HG03060 (cell line): Measurements from ENCODE around the gene RNASE11.
"Not testable (repeated sequence)": the region's sequence is repeated elsewhere in the genome, so short reads cannot be mapped to it uniquely, and the experiment has no call there.

Experiments used
- ATAC-seq: cut with Tn5 transposase; IDR thresholded peaks from one replicate; pipeline ENCODE4 v1.9.1; 2021; ENCODE audit warnings: low read depth, moderate number of reproducible peaks; ENCODE audit not compliant: unreplicated experiment

Gene RNASE11

DNA sequence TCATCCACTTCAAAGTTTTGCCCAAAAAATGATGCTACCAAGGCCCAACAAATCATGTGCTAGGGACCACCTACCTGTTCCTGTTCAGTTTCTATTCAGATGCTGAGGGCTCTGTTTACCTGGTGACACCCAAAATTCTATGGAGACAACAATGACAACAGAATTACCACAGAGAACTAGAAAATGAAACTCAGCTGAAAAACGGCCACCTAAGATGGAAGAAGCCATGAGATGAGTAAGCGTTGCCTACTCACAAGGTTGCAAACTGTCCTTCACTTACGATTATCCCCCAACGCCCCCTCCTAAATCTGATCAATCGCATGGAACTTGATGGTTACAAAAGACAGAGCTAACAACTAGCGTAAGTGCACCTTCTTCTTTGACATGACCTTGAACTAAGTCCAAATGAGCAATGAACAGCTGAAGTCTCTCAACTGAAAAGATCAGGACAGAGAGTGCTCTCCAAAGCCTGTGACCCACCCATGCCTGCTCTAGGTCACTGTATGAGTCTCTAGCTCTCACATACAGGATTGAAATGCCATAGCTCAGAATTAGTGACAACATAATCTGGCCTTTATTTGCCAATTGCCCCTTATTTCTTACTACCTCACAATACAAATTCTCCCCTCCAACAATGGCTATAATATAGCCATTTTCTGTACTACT, at the start of gene RNASE11:
Gene RNASE11, minus strand, starts transcription at position 513 of the 666 bp plus-strand sequence.
- ATAC-seq = no peak

DNA sequence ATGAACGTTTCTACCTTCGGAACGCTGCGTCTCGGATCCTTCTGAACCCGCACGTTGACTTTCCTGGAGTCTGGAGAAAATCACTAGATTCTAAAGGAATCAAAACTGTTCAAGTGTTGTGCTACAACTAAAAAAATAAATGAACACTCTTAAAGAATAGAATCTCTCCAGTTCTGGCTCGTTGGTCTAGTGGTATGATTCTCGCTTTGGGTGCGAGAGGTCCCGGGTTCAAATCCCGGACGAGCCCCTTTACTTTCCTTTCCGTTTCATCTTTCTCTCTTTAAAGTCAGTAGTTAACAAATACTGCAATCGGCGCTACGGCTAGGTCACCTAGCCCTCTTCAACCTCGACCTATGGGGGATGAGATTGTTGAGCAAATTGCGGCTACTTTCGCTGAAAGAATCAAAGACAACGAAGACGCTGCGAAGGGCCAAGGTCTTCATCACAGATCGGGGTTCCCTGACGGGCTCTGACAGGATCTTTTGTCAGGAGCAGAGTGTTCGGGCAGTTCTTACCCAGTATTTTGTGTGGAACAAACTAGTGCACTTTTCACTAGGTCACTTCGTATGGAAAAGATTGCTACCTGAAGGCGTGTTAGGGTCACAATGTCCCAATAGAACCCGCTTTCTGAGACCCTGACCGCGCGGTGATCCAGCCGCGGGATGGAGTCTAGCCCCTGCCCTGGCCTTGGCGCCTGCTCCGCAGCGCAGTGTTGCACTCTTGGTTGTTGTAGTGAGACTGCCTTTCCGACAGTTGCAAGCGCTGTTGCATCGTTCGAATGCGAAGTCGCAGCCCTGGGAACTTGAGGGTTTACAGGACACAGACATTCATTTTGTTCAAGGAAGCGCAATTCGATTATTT, 45.3 kb upstream of the RNASE11 start:
- peak; percentile 56 for ATAC-seq

DNA sequence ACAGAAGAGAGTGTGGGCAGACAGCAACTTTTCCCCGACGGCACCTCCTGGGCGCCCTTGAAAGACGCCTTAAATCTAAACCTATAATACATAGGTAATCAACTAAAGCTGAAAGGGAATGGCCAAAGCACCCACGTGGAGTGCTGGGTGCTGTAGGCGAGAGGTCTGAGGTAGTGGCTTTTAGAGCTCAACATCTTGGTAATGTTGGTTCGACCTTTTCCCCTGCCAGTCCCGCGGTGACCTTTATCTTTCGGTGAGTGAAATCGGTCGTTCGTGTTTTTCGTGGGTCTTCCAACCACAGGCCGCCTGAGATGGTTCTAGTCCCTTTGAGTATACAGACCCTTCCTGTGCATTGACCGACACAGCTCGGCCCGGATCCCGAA, 44.6 kb upstream of the RNASE11 start:
- no peak for ATAC-seq

DNA sequence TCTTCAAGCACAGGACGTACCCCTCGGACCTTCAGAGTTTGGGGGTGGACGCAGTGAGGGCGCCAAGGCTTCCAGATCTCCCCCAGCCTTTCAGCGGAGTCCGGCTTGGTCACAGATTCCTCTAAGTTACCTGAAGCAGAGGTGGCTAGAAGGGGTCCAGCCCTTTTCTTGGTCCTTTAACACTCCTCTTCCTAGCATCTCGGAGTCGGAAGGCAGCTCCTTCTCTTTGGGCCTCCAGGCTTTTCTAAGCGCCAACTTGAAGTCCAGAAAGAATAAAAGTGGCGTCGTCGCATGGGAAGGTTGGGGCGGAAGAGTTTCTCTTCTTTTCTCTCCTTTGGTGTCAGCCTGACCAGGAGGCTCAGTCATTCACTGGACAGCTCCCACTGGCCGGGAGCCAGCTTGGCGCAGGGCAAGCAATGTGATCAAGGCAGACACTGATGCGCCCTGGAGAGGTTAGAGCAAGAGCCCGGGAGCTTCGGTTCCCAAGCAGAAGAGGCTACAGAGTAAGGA, 44.1 kb upstream of the RNASE11 start:
- ATAC-seq = no peak

DNA sequence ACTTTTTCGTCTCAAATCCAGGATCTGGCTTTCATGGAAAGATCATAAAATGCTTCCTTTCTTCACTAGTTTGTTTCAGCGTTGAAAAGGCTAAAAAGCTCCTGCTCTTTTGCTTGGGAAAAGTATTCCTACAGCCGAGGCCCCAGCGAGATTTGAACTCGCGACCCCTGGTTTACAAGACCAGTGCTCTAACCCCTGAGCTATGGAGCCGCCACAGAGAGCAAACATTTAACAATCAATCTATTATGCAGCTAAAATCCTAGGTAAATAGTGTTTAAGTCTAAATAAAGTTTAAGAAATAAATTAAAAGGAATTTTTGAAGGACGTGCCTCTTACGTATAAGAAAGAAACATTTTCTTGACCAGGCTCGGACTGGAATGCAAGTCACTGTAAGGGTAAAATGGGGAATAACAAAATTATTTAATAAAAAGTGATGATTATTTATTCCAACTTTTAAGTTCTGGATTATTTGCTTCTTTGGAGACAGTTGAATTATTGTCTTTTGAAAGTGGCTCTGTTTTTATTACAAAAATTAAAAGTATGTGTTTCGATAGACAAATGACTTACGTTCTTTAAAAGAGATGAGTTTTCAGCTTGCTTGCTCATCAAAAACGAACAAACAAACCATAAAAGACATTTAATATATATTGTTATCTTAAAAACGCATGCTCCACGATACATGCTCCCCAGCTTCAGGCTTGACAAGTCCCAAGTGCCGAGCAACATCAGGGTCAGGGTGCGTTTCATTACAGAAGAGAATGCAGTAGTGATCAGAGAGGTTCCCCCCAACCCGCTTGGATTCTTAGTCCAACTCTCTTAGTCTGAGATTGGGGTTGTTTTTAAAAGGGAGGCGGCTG, 43.5 kb upstream of the RNASE11 start:
- no peak for ATAC-seq

DNA sequence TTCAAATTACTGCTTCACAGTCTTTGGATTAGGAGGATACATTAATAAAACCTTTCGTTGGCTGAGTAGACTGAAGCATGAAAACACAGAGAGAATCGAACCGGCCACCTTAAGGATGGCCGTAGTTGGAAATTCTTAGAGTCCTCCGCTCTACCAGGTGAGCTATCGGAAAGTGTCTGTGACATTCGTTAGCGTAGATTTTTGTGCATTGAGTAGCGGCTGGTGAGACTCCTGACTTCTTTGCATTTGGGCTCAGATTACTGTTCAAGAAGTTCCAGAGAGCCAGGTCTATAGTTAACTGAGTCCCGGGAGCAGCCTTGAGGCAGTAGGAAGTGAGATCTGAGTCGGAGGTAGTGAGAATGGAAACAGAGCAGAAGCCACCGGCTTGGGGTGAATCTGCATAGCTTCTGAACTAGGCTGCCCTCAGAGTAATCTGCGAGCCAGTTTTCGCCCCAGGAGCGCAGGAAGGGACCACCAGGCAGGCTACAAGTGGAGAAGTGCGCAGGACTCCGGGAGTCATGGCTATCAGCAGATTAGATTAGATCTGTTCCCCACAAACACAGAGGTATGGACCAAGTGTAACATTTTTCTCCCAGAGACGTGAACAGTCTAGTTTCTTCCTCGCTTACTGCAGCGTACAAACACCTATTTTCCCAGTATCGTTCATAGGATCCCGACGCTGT, 42.7 kb upstream of the RNASE11 start:
- no peak for ATAC-seq

DNA sequence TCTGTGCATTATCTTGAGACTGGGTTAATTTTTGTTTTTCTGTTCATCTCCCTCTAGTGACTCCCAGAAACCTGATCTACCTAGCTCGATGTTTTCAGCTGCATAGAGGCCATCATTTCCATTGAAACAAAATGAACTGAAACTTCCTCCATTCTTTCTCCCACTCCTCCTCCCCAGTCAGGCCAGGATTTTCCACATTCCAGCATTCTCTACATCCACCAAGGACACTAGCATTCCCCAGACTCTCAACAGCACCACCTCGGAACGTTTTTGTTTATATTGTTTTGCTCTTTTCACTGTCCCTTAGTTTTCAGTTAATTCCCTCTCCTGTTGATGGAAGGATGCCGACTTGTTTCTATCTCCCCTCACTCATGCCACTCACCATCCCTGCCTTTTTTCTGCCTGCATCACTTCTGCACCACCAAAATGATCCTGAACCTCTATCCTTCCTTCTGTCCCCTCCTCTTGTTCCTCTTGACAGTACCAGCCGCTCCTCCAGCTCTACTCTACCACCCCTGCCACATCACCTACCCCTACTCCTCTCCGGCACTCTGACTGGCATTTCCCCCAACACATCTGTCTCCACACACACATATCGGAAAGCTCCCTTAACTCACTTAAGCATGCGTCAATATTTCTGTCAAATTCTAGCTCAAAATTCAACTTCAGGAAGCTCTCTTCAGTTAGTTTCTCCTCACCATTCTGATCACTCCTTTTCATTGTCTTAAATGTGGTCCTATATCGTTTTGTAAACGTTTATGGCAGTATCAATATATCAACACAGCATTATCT, 40.5 kb upstream of the RNASE11 start:
- ATAC-seq = no peak

DNA sequence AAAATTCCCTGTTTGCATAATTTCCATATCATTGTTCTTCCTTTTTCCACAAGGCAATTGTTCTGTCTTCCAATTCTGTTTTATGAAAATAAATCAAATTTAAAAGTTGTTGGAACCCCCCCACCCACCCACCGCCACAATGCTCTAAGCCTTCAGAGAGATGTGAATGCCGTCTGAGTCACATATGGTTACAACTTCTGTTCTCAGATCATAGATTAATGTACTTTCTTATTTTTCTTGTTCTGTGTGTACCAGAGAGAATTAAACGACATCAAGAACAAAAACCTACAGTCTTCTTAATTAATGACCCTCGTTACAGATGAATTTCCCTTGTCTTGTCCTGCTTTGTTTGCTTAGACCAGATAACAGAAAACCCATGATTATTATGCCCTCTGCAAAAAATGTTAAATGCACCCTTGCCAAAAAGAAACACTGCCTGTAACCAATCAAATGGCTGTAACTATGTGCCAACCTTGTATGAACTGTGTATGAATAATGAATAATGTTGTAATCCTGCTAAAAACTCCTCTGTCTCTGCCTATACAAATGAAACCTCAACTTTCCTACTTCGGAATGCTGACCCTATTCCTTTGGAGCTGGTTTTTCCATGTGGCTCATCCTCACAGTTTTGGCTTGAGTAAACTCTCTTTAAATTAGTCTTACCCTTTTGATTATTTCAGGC, 39.7 kb upstream of the RNASE11 start:
- ATAC-seq = no peak

DNA sequence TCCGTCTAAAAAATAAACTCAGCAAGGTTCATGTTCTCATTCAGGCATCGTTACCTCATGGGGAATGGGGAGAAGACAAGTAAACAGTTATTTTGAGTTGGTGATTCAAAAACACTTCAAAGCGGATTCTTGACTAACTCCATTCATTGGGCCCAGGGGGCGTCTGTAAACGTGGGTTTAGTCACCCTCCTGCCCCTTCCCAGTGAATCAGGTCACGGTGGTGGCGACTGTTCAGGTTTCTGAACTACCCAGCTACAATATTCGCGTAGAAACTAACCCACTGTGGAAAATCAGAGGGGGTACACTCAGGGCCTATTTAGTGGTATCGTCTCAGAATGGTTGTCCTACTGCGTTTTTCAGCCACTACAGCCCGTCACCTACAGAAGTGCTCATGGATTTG, 38.5 kb upstream of the RNASE11 start:
- ATAC-seq = no peak

DNA sequence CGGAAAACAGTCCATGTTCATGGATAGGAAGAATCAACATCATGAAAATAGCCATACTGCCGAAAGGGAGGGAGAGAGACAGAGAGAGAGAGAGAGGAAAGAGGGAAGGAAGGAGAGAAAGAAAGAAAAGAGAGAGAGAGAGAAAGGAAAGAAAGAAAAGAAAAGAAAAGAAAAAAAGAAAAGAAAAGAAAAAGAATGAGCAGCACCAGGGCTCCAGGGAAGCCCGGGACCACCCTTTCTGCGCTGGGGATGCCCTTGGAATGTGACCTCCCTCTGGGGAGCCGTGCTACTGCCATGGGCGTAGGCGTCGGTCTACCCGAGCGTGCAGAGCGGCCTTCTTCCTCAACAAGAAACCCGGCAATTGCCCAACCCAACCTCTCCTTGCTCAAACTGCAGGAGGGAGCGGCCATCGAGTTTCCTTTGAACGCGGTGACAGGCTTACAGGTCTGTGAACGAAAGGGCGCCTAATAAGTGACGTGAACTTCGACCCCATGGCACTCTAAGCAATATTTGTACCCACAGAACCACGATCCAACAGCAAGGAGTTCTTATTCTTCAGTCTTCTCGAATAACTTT, 36.8 kb upstream of the RNASE11 start:
- ATAC-seq = no peak

DNA sequence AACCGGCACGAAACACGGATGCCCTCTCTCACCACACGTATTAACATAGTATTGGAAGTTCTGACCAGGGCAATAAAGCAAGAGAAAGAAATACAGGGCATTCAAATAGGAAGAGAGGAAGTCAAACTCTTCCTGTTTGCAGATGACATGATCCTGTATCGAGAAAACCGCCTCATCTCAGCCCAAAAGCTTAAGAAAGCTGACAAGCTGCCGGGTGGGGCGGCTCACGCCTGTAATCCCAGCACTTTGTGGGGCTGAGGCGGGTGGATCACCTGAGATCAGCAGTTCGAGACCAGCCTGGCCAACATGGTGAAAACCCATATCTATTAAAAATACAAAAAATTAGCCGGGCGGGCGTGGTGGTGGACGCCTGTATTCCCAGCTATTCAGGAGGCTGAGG, 36.0 kb upstream of the RNASE11 start:
- no peak for ATAC-seq

DNA sequence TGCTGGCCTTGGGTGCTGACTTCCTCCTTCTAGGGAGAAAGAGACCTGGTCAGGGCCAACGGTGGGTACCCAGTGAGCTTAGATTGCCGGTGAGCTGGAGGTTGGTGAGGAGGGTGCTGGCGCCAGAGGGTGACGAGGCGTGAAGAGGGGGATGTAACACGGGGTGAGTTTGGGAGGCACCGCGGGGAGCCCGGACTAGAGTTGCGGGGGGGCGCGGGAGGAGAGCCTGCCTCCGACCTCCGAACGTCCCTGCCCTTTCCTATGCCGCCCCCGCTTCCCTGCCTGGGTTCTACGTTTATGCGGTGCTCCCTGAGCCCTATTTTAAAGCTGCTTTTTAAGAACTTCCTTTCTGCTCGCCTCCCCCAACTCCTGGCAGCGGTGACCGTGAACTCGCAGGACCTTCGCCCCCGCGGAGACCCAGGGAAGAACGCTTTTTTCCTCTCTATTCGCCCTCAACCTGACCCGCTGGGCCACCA, 35.1 kb upstream of the RNASE11 start:
- ATAC-seq = no peak

DNA sequence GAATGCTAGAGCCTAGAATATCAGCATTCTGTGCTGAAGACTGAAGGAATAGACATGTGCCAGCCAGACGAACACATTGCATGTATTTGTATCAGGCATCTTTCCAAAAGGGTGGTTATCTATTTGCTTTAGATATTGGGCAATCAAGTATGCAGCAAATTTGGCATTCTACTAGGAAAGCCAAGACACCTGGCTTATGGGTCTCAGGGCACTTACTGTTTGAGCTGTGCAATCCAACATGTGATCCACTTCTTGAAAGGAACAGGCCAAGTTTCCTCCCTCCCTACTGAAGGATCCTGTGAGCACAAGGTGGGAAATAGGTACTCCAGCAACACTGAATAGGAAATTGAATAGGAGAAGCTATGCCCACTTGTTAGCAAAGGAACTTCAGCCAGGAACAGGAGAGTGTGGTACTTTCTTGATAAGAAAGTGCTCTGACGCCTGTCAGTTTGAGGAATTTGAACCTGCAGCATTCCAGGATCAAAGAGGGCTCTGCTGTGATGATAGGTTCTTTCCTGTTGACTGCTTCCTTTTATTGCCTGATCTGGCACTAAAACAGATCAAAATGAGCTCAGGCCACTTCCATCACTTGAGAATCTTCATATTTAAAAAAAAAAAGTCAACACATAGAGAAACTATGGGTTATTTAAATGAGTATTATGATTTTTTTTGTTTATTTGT, 33.1 kb upstream of the RNASE11 start:
- no peak for ATAC-seq

DNA sequence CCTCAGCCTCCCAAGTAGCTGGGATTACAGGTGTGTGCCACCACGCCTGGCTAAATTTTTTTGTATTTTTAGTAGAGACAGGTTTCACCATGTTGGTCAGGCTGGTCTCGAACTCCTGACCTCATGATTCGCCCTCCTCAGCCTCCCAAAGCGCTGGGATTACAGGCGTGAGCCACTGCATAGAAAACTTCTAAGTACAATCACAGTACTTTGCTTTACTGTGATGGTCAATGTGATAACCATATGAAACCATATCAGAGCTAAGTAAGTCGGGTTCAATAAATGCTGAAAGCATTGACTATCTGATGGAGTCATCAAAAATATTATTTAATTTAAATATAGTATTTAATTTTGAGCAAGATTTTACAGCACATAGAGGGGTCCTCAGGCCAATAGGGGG, 31.9 kb upstream of the RNASE11 start:
- not testable (repeated sequence) for ATAC-seq

DNA sequence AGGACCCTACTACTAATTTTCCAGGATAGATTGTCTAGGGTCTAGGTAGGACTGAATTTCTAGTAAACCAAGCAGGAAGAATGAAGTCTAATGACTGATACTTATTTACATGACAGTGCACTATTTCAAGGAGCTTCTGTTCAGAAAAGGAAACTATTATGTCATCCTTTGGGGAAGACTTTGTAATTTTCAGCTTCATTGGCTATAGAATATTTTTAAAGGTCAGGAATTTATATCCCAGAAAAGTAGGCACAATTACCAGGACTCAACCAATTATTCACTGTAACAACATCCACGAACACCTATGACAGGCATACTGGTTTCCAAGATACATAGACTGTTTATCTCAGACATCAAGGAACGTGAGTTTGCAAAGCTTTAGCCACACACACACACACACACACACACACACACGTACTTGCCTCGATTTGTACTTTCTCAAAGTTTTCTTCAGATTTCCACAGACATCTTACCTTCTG, 30.5 kb upstream of the RNASE11 start:
- ATAC-seq = no peak

DNA sequence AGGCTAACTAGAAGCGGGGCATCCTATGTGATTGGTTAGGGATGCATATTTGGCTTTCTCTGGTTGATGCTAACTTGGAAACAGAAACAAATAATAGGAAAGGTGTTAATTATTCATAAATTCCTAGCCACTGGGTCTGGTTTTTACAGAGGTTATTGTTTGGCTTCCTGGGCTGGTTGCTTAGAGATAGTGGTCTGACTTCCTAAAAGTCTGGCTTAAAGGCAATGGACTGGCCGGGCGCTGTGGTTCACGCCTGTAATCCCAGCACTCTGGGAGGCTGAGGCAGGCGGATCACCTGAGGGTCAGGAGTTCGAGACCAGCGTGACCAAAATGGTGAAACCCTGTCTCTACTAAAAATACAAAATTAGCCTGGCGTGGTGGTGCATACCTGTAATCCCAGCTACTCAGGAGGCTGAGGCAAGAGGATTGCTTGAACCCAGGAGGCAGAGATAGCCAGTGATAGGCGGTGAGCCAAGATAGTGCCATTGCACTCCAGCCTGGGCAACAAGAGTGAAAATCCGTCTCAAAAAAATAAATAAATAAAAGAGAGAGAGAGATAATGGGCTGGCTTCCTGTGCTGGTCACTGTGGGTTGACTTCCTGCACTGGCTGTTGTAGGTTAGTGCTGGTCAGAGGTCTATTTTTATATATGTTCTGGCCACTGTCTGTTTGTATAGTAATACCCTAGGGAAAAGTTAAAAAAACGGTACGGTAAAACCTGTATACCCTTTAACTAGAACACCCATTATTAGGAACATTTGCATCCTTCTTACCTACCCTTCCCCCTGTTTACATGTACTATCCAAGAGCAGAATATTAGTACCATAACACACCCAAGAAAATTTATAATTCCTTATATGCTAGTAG, 29.6 kb upstream of the RNASE11 start:
- no peak for ATAC-seq

DNA sequence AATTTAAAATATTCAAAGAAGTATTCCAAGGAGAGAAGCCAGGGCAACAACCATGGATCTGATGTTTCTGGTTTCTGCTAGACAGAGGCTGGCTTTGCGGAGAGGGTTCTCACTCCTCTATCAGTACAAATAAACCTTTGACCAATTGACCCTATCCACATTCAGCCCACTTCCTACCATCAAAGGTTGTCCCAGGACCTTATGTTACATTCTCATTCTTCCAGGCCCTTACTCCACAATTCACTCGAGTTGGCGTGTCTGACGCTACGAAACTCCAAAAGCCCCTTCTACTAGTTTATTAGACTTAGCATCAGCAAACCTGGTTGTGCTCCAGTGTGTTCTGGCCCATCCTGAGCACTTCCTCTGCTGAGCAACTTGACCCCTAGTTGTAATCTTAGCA, 28.2 kb upstream of the RNASE11 start:
- ATAC-seq = no peak
